Heart left ventricle (tissue), 16 donors: ENCODE data around the gene GLMP. TPM values are rescaled to one million over a fixed set of nuclear protein-coding genes. Genes with fewer than 3 reads are reported as not detected.

ENCODE experiments used
- ATAC-seq, 4 donors: fragments of 200-7000 bp; cut with Tn5 transposase; one replicate each; pipeline ENCODE4 v1.9.1; 2020 to 2022; ENCODE audit warnings: moderate library complexity in 4 of 4, mild to moderate bottlenecking in 3 of 4, moderate number of reproducible peaks in 1 of 4
- DNase-seq, 5 donors: peaks; one replicate each; pipeline ENCODE4 v3.0.0-alpha.2; 2020
- H3K27ac ChIP-seq, 12 donors: fragments of 200-600 bp; sonication (generic) in 4 of 12; one replicate each; pipeline versions ENCODE4 v1.5.0 to v1.8.0; 2016 to 2022; ENCODE audit warnings: mild to moderate bottlenecking in 2 of 12
- H3K27me3 ChIP-seq, 9 donors: fragments of 200-600 bp; sonication (generic) in 2 of 9; one replicate each; pipeline versions ENCODE4 v1.5.1 to v1.8.0; 2016 to 2022; ENCODE audit warnings: mild to moderate bottlenecking in 3 of 9
- H3K36me3 ChIP-seq, 9 donors: fragments of 200-600 bp; sonication (generic) in 2 of 9; one replicate each; pipeline versions ENCODE4 v1.5.0 to v1.8.0; 2018 to 2022; ENCODE audit warnings: mild to moderate bottlenecking in 2 of 9
- H3K4me1 ChIP-seq, 12 donors: fragments of 200-600 bp; sonication (generic) in 4 of 12; one replicate each; pipeline versions ENCODE4 v1.5.0 to v1.8.0; 2016 to 2022; ENCODE audit warnings: mild to moderate bottlenecking in 3 of 12
- H3K4me3 ChIP-seq, 12 donors: fragments of 200-600 bp; sonication (generic) in 4 of 12; one replicate each; pipeline versions ENCODE4 v1.5.0 to v1.8.0; 2017 to 2022; ENCODE audit warnings: mild to moderate bottlenecking in 9 of 12, moderate library complexity in 4 of 12
- H3K9me3 ChIP-seq, 12 donors: fragments of 200-600 bp; sonication (generic) in 4 of 12; one replicate each; pipeline versions ENCODE4 v1.5.0 to v1.8.0; 2016 to 2022; ENCODE audit warnings: mild to moderate bottlenecking in 1 of 12
- POLR2A ChIP-seq, 2 donors: fragments of 450-650 bp; IDR thresholded peaks; one replicate each; pipeline ENCODE4 v1.6.1; 2017; ENCODE audit warnings: antibody characterized with exemption in 2 of 2, mild to moderate bottlenecking in 2 of 2, moderate library complexity in 2 of 2
- WGBS, 4 donors: extraction: QIAGEN DNeasy Blood & Tissue Kit in 2 of 4; methylation state at CpG; one replicate each; pipeline versions ENCODE4 v1.1.5 to v1.1.7; 2013 to 2018; 5-methylcytosine and 5-hydroxymethylcytosine counted together
- intact Hi-C, 10 donors: fragments of 100-400 bp; cut with DNase I; formaldehyde crosslinking; loops; one replicate each; pipeline versions ENCODE4 v1.11.1 to v1.14.2; 2022
- polyA plus RNA-seq, 2 donors: library from polyadenylated mRNA; stranded (reverse); fragments of 200-250 nt; gene quantifications; one replicate each; pipeline ENCODE4 v1.2.3, GENCODE V29; 2013
- total RNA-seq, 9 donors: library from RNA; depleted of rRNA in 2 of 9; stranded (reverse); fragments of >200 nt in 2 of 9; fragmentation: NEBNext Ultra II Directional in 3 of 9; extraction: Animal tissue kit (Norgen Biotek cat#: 25700) in 3 of 9; gene quantifications; one replicate each; pipeline versions ENCODE4 v1.1.0 to v1.2.4, GENCODE V29; 2016 to 2023
- TF ChIP-seq, protein P1 (sequence below), 12 donors: fragments of 200-600 bp; sonication (generic) in 4 of 12; IDR thresholded peaks; one replicate each; pipeline versions ENCODE4 v1.5.0 to v1.8.0; 2018 to 2022; ENCODE audit warnings: antibody characterized with exemption in 12 of 12, mild to moderate bottlenecking in 5 of 12
- donor health status: ischemic (EF 13 %, LVEDD 7.1; RV severe dilation, severe dysfunction).
- donor health status: healthy with polysubstance abuse.
- donor health status: DM: no; HTN: yes; CAD: no.
- donor health status: DM: no; HTN: no; CAD: no.
- donor health status: ischemic (EF 25% LVEDD 6.9; RV normal size, moderate dysfunction).
- donor health status: ischemic (EF 25% LVEDD 5.7; RV mildly dilated, moderate dysfunction).
- donor health status: healthy.
- donor health status: DM: yes; HTN: yes; CAD: no.
- donor health status: ischemic (EF 35%, LVEDD 5.7; RV mildly dilated, moderate dysfunction).
- donor health status: nonischemic (EF 11% LVEDD 7.7; RV severe dilation, severe dysfunction).
- donor health status: DM: yes; HTN: yes; CAD: no.
- donor health status: PGD.
- donor health status: ischemic (EF 29% LVEDD 5.4; RV normal size, mild dysfunction).
- donor health status: nonischemic (EF 23%, LVEDD 6.1; RV moderate dilation, normal function).

Gene GLMP
- total and polyA plus RNA-seq, 11 donors = 9.1 to 63.8 (median 16.0) TPM

GRCh38 chr1:156270314-156270713, 25.2 kb downstream of the GLMP start:
- intact Hi-C loops = no loop called here
- H3K36me3 ChIP-seq = peaks cover 2 to 100% (median 99%) of the 10 kb centered on the region in 9 donors
- ATAC-seq (no peak), DNase-seq (no peak)
- no peaks in the 10 kb centered on the region for H3K9me3 ChIP-seq
- no peaks in the 10 kb centered on the region for H3K4me1 ChIP-seq
- WGBS, 4 donors = 95 to 98% (median 95%) methylated on average over 3 of the region's 3 CpGs
- TF ChIP-seq, protein P1, sequence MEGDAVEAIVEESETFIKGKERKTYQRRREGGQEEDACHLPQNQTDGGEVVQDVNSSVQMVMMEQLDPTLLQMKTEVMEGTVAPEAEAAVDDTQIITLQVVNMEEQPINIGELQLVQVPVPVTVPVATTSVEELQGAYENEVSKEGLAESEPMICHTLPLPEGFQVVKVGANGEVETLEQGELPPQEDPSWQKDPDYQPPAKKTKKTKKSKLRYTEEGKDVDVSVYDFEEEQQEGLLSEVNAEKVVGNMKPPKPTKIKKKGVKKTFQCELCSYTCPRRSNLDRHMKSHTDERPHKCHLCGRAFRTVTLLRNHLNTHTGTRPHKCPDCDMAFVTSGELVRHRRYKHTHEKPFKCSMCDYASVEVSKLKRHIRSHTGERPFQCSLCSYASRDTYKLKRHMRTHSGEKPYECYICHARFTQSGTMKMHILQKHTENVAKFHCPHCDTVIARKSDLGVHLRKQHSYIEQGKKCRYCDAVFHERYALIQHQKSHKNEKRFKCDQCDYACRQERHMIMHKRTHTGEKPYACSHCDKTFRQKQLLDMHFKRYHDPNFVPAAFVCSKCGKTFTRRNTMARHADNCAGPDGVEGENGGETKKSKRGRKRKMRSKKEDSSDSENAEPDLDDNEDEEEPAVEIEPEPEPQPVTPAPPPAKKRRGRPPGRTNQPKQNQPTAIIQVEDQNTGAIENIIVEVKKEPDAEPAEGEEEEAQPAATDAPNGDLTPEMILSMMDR (IDR thresholded peaks at IDR 0.05) = no peak
- TF ChIP-seq POLR2A (IDR thresholded peaks at IDR 0.05) = no peak
- H3K27ac ChIP-seq = no peak overlapping the region
- no peak overlapping the region for H3K4me3 ChIP-seq
- H3K27me3 ChIP-seq = no peaks in the 10 kb centered on the region

DNA sequence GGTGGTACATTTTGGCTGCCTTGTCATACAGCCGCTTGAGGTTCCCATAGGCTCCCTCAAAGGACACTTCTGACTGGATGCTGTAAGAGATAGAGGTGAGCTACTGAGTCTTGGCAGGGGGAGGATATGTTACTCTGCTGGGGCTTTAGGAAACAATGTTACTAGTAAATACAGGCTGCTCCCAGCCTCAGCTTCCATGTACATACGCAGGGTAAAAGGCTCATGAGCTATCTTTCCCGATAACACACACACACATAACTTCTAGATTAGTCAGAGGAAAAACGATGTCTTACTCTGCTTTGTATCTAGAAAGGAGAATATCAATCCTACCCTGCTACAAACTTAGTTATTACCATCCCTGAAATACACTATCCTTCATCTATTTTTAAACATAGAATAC, 27.1 kb downstream of the GLMP start:
- 69 to 76% (median 70%) methylated on average over 4 of the region's 4 CpGs for WGBS, 4 donors
- intact Hi-C loops = no loop called here
- H3K27me3 ChIP-seq = no peaks in the 10 kb centered on the region
- no peaks in the 10 kb centered on the region for H3K4me1 ChIP-seq
- DNase-seq (no peak), ATAC-seq (no peak)
- TF ChIP-seq, protein P1 (IDR thresholded peaks at IDR 0.05) = no peak
- no peak for TF ChIP-seq POLR2A (IDR thresholded peaks at IDR 0.05)
- H3K9me3 ChIP-seq = no peaks in the 10 kb centered on the region
- peaks cover 2 to 100% (median 96%) of the 10 kb centered on the region in 9 donors for H3K36me3 ChIP-seq
- no peak overlapping the region for H3K27ac ChIP-seq
- no peak overlapping the region for H3K4me3 ChIP-seq

- WGBS, 4 donors = 75 to 86% (median 81%) methylated on average over 13 of the region's 13 CpGs
Measured at GRCh38 chr1:156266051-156266450, 29.4 kb downstream of the GLMP start.

DNA sequence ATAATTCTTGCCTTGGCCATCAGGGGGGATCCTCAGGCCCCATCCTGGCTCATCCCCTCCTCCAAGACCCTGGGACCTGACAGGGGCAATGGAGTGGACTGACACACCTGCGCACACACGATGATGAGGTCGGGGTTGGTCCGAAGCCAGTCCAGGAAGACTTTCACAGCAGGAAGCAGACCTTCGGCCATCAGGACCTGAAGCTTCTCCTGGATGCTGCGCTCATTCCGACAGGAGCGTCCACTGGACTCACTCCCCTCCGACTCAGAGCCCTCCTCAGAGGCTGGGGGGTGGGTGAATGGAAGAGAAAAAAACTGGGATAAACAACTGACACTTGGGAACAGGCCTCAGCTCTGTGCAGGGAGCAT, 32.2 kb downstream of the GLMP start:
- 82 to 97% (median 93%) methylated on average over 7 to 9 of the region's 9 CpGs for WGBS, 4 donors
- no peak for ATAC-seq
- no peak for DNase-seq

More at GRCh38 chr1:156266051-156266450, 29.4 kb downstream of the GLMP start:
- Histone ChIP-seq H3K4me3 (no peak overlapping the region), H3K27me3 (no peaks in the 10 kb centered on the region), H3K4me1 (no peaks in the 10 kb centered on the region), H3K36me3 (peaks cover 2 to 100% (median 96%) of the 10 kb centered on the region in 9 donors), H3K9me3 (no peaks in the 10 kb centered on the region), H3K27ac (no peak overlapping the region)
- intact Hi-C loops = no loop called here
- ATAC-seq = no peak
- TF ChIP-seq, protein P1 (IDR thresholded peaks at IDR 0.05) = no peak
- TF ChIP-seq POLR2A (IDR thresholded peaks at IDR 0.05) = no peak
- no peak for DNase-seq

More for the DNA sequence above, 32.2 kb downstream of the GLMP start:
- Histone ChIP-seq H3K9me3 (no peaks in the 10 kb centered on the region), H3K27ac (no peak overlapping the region), H3K36me3 (peaks cover 2 to 100% (median 96%) of the 10 kb centered on the region in 9 donors), H3K4me1 (no peaks in the 10 kb centered on the region), H3K27me3 (no peaks in the 10 kb centered on the region), H3K4me3 (no peak overlapping the region)
- intact Hi-C loops = no loop called here
- TF ChIP-seq, protein P1 (IDR thresholded peaks at IDR 0.05) = no peak
- TF ChIP-seq POLR2A (IDR thresholded peaks at IDR 0.05) = no peak
